ENCODE measurements around the gene DNAH17.

Gene DNAH17

GRCh38 chr17:78596871-78597764 is 19.9 kb upstream of the DNAH17 start (continued):
- no peak for TF ChIP-seq ZNF560 (tag by site-specific recombination; IDR thresholded peaks at IDR 0.05; ENCODE audit: borderline replicate concordance)
- TF ChIP-seq ZNF174 (tag by site-specific recombination; IDR thresholded peaks at IDR 0.05) = no peak
- no peak for TF ChIP-seq ZNF623 (tag by site-specific recombination; IDR thresholded peaks at IDR 0.05)

GRCh38 chr17:78595135-78595810 is 18.1 kb upstream of the DNAH17 start:
- no peak overlapping the region for H3K27ac ChIP-seq (ENCODE audit: extremely low read depth, low read depth, low read length)
- peaks cover 9% of the 10 kb centered on the region for H3K4me1 ChIP-seq (ENCODE audit: control insufficient read depth, insufficient read depth, low read length)
- no peaks in the 10 kb centered on the region for H3K36me3 ChIP-seq (ENCODE audit: control insufficient read depth in 2 of 2, insufficient read depth in 1 of 2, low read length in 2 of 2)
- no peak for TF ChIP-seq ZNF791 (tag by site-specific recombination; IDR thresholded peaks at IDR 0.05)
- TF ChIP-seq ZNF311 (tag by site-specific recombination; IDR thresholded peaks at IDR 0.05; ENCODE audit: borderline replicate concordance) = no peak
- TF ChIP-seq ZNF830 (tag by site-specific recombination; IDR thresholded peaks at IDR 0.05; ENCODE audit: low read depth) = no peak
- TF ChIP-seq ZNF239 (tag by site-specific recombination; IDR thresholded peaks at IDR 0.05) = no peak
- no peak for TF ChIP-seq ZNF560 (tag by site-specific recombination; IDR thresholded peaks at IDR 0.05; ENCODE audit: borderline replicate concordance)
- TF ChIP-seq ZBTB1 (tag by site-specific recombination; IDR thresholded peaks at IDR 0.05) = no peak
- TF ChIP-seq ZBTB17 (tag by site-specific recombination; IDR thresholded peaks at IDR 0.05) = no peak
- no peak for TF ChIP-seq ZBTB7A (tag by site-specific recombination; IDR thresholded peaks at IDR 0.05; ENCODE audit: low read depth)
- TF ChIP-seq ZNF302 (tag by site-specific recombination; IDR thresholded peaks at IDR 0.05; ENCODE audit: low read depth) = no peak
- no peak for TF ChIP-seq ZBTB20 (tag by site-specific recombination; IDR thresholded peaks at IDR 0.05)
- TF ChIP-seq HOXC10 (CRISPR knock-in tag; IDR thresholded peaks at IDR 0.05) = no peak
- no peak for TF ChIP-seq HOXD13 (CRISPR knock-in tag; IDR thresholded peaks at IDR 0.05; ENCODE audit: borderline replicate concordance)
- no peak for TF ChIP-seq ZNF248 (tag by site-specific recombination; IDR thresholded peaks at IDR 0.05)
- no peak for TF ChIP-seq ZNF202 (tag by site-specific recombination; IDR thresholded peaks at IDR 0.05; ENCODE audit: borderline replicate concordance)
- TF ChIP-seq ZNF416 (tag by site-specific recombination; IDR thresholded peaks at IDR 0.05) = no peak
- no peak for TF ChIP-seq ZNF707 (tag by site-specific recombination; IDR thresholded peaks at IDR 0.05)
- no peak overlapping the region for H3K4me3 ChIP-seq (ENCODE audit: low read depth, low read length)
- POLR2A ChIA-PET = interaction anchor here (0.7 kb wide), 1 partner anchor 55 kb away, joined by 4 read pairs; no protein-coding TSS in a partner anchor
- H3K9me3 ChIP-seq (ENCODE audit: control insufficient read depth, insufficient read depth, low read depth, low read length) = no peaks in the 10 kb centered on the region
- CTCF ChIA-PET = interaction anchor here (0.7 to 1.4 kb wide), 4 partner anchors 17 to 68 kb away, joined by 3 to 6 read pairs (median 3); no protein-coding TSS in a partner anchor

GRCh38 chr17:78592991-78593329 is 15.8 kb upstream of the DNAH17 start:
- Histone ChIP-seq H3K36me3 (ENCODE audit: control insufficient read depth in 2 of 2, insufficient read depth in 1 of 2, low read length in 2 of 2) (no peaks in the 10 kb centered on the region), H3K4me3 (ENCODE audit: low read depth, low read length) (no peak overlapping the region), H3K4me1 (ENCODE audit: control insufficient read depth, insufficient read depth, low read length) (peaks cover 5% of the 10 kb centered on the region), H3K9me3 (ENCODE audit: control insufficient read depth, insufficient read depth, low read depth, low read length) (no peaks in the 10 kb centered on the region), H3K27ac (ENCODE audit: extremely low read depth, low read depth, low read length) (no peak overlapping the region; the same call in 1 of the 2 replicates)
- ChIA-PET CTCF (interaction anchor here (0.7 to 2.2 kb wide), 3 partner anchors 12 to 314 kb away, joined by 3 to 9 read pairs (median 6); no protein-coding TSS in a partner anchor), POLR2A (interaction anchor here (0.9 to 1.3 kb wide), 5 partner anchors 9 to 25 kb away, joined by 3 to 5 read pairs (median 3); no protein-coding TSS in a partner anchor)
- TF ChIP-seq ZBTB11 (tag by site-specific recombination; conservative IDR thresholded peaks at IDR 0.05; ENCODE audit: low read depth) (no peak), ZNF148 (tag by site-specific recombination; IDR thresholded peaks at IDR 0.05; ENCODE audit: borderline replicate concordance) (no peak), ZBTB7A (tag by site-specific recombination; IDR thresholded peaks at IDR 0.05; ENCODE audit: low read depth) (no peak), ZNF558 (tag by site-specific recombination; IDR thresholded peaks at IDR 0.05) (no peak)

Data from HEK293 (cell line).